Gastrocnemius medialis (tissue), 4 donors: ENCODE data around the gene UNC13C. TPM values are rescaled to one million over a fixed set of nuclear protein-coding genes. Genes with fewer than 3 reads are reported as not detected.

ENCODE experiments used
- ATAC-seq, 2 donors: fragments of 150-250 bp; one replicate each; pipeline ENCODE4 v1.9.1; 2016
- DNase-seq, 2 donors: peaks; one replicate each; pipeline ENCODE4 v3.0.0-alpha.2; 2019
- H3K27ac ChIP-seq, 4 donors: fragments of 200-600 bp; sonication (generic); 1 replicate in 1 of 4; 2 replicates in 3 of 4; pipeline ENCODE4 v1.5.1; 2016 to 2018; ENCODE audit warnings: mild to moderate bottlenecking in 2 of 4, moderate library complexity in 1 of 4
- H3K27me3 ChIP-seq, 3 donors: fragments of 200-600 bp; sonication (generic) in 2 of 3; 1 replicate in 1 of 3; 2 replicates in 2 of 3; pipeline versions ENCODE4 v1.5.1 to v1.6.0; 2016 to 2019; ENCODE audit warnings: mild to moderate bottlenecking in 1 of 3, moderate library complexity in 1 of 3
- H3K36me3 ChIP-seq, 2 donors: fragments of 200-600 bp; sonication (generic) in 1 of 2; one replicate each; pipeline ENCODE4 v1.5.1; 2017 to 2018
- H3K4me1 ChIP-seq, 2 donors: fragments of 200-600 bp; sonication (generic) in 1 of 2; one replicate each; pipeline ENCODE4 v1.5.1; 2016 to 2017; ENCODE audit warnings: mild to moderate bottlenecking in 2 of 2
- H3K4me3 ChIP-seq, 4 donors: fragments of 200-600 bp; sonication (generic) in 3 of 4; 1 replicate in 1 of 4; 2 replicates in 3 of 4; pipeline ENCODE4 v1.5.1; 2016 to 2019; ENCODE audit warnings: mild to moderate bottlenecking in 2 of 4
- H3K9me3 ChIP-seq, 3 donors: fragments of 200-600 bp; sonication (generic) in 2 of 3; 1 replicate in 1 of 3; 2 replicates in 2 of 3; pipeline ENCODE4 v1.5.1; 2016 to 2019
- CTCF ChIP-seq, 5 experiments: fragments of 450-650 bp in 3 of 5; fragments of 200-600 bp in 2 of 5; sonication (generic) in 2 of 5; IDR thresholded peaks in 4 of 5; conservative IDR thresholded peaks in 1 of 5; 1 replicate in 4 of 5; 2 replicates in 1 of 5; pipeline ENCODE4 v1.5.1; 2016 to 2019; ENCODE audit warnings: antibody characterized with exemption in 5 of 5, mild to moderate bottlenecking in 3 of 5, moderate library complexity in 3 of 5
- POLR2A ChIP-seq, 2 donors: fragments of 450-650 bp; IDR thresholded peaks; one replicate each; pipeline ENCODE4 v1.6.1; 2017; ENCODE audit warnings: antibody characterized with exemption in 2 of 2, mild to moderate bottlenecking in 2 of 2, moderate library complexity in 2 of 2
- in situ Hi-C, 4 donors: fragments of 200-750 bp; cut with MboI; loops; one replicate each; pipeline versions ENCODE4 v1.15.0 to v1.8.0; 2017; ENCODE audit warnings: low sequenced_read_pairs in 4 of 4
- intact Hi-C: fragments of 100-400 bp; cut with DNase I; formaldehyde crosslinking; loops from one replicate; pipeline ENCODE4 v1.15.1; 2023; ENCODE audit warnings: low total_unique reads
- total RNA-seq, 4 donors: library from RNA; depleted of rRNA; stranded (reverse); fragments of >200 nt; gene quantifications; one replicate each; pipeline versions ENCODE4 v1.1.0 to v1.2.3, GENCODE V29; 2016

UNC13C gene
- total RNA-seq, 4 donors from 2014 or later = 2.5 to 6.6 (median 3.6) TPM

GRCh38 chr15:54571576-54571975, 593.3 kb downstream of the UNC13C start:
- in situ Hi-C loops (no loop called here), intact Hi-C loops (no loop called here)
- Histone ChIP-seq H3K4me1 (no peaks in the 10 kb centered on the region), H3K27me3 (no peaks in the 10 kb centered on the region), H3K36me3 (no peaks in the 10 kb centered on the region), H3K4me3 (no peak overlapping the region), H3K9me3 (no peaks in the 10 kb centered on the region), H3K27ac (no peak overlapping the region)
- no peak for TF ChIP-seq POLR2A (IDR thresholded peaks at IDR 0.05)
- no peak for DNase-seq
- no peak for ATAC-seq

- in situ Hi-C loops (no loop called here), intact Hi-C loops (no loop called here)
- DNase-seq (no peak), ATAC-seq (no peak)
- H3K9me3 ChIP-seq = no peaks in the 10 kb centered on the region
- H3K27me3 ChIP-seq = no peaks in the 10 kb centered on the region
- no peak overlapping the region for H3K4me3 ChIP-seq
- H3K27ac ChIP-seq = no peak overlapping the region
- no peak for TF ChIP-seq CTCF (IDR thresholded peaks at IDR 0.05 in 4 of 5, conservative IDR thresholded peaks at IDR 0.05 in 1 of 5)
- no peak for TF ChIP-seq POLR2A (IDR thresholded peaks at IDR 0.05)
- no peaks in the 10 kb centered on the region for H3K4me1 ChIP-seq
- H3K36me3 ChIP-seq = no peaks in the 10 kb centered on the region
These were observed 597.3 kb downstream of the UNC13C start for GRCh38 chr15:54575586-54575985.

GRCh38 chr15:54576298-54576935, 598.2 kb downstream of the UNC13C start:
- no peak for DNase-seq
- intact Hi-C loops (no loop called here), in situ Hi-C loops (no loop called here)
- TF ChIP-seq CTCF (IDR thresholded peaks at IDR 0.05 in 4 of 5, conservative IDR thresholded peaks at IDR 0.05 in 1 of 5) (no peak), POLR2A (IDR thresholded peaks at IDR 0.05) (no peak)
- no peaks in the 10 kb centered on the region for H3K36me3 ChIP-seq
- no peak for ATAC-seq
- no peaks in the 10 kb centered on the region for H3K9me3 ChIP-seq
- no peaks in the 10 kb centered on the region for H3K4me1 ChIP-seq
- H3K27ac ChIP-seq = no peak overlapping the region
- no peak overlapping the region for H3K4me3 ChIP-seq
- H3K27me3 ChIP-seq = no peaks in the 10 kb centered on the region

- Histone ChIP-seq H3K4me3 (no peak overlapping the region), H3K4me1 (no peaks in the 10 kb centered on the region)
These were observed 599.4 kb downstream of the UNC13C start for GRCh38 chr15:54577476-54578250.

More at GRCh38 chr15:54577476-54578250, 599.4 kb downstream of the UNC13C start:
- intact Hi-C loops (no loop called here), in situ Hi-C loops (no loop called here)
- Histone ChIP-seq H3K27ac (no peak overlapping the region), H3K36me3 (no peaks in the 10 kb centered on the region), H3K27me3 (no peaks in the 10 kb centered on the region), H3K9me3 (no peaks in the 10 kb centered on the region)
- ATAC-seq (no peak), DNase-seq (no peak)
- TF ChIP-seq POLR2A (IDR thresholded peaks at IDR 0.05) = no peak
- no peak for TF ChIP-seq CTCF (IDR thresholded peaks at IDR 0.05 in 4 of 5, conservative IDR thresholded peaks at IDR 0.05 in 1 of 5)
